ENCODE results near the gene FTH1. TPM values are rescaled to one million over a fixed set of nuclear protein-coding genes. Genes with fewer than 3 reads are reported as not detected.

The FTH1 gene
- total and polyA plus RNA-seq, 2 of the 8 experiments (the other 6 are each of a cell fraction or from before 2014, with no cell fraction given), result 1,153 to 1,461 TPM

- H3K9ac ChIP-seq (replicated peaks in 1 of 4; ENCODE audit: extremely low read depth in 1 of 4, low read depth in 3 of 4, low read length in 3 of 4), result no peak overlapping the region
- H3K14ac ChIP-seq (ENCODE audit: insufficient read length), result no peak overlapping the region
- H3K56ac ChIP-seq (replicated peaks; ENCODE audit: insufficient read length, low read depth, low read length), result no peak overlapping the region
- no peak overlapping the region for H4K5ac ChIP-seq (ENCODE audit: insufficient read length, low read depth, low read length)
- H2BK15ac ChIP-seq (ENCODE audit: low read length), result no peak overlapping the region
- ChIA-PET CTCF (ENCODE audit: partially characterized antibody) (interaction anchor here (1.0 to 6.0 kb wide), 9 partner anchors 11 to 150 kb away, joined by 3 to 38 read pairs (median 9); no protein-coding TSS in a partner anchor), POLR2A (ENCODE audit: partially characterized antibody) (interaction anchor here (1.2 to 22.2 kb wide), 2 partner anchors 13 to 41 kb away, joined by 3 to 458 read pairs; partner anchors contain the start of gene FTH1)
- no peak overlapping the region for H3K23ac ChIP-seq (ENCODE audit: insufficient read length)
- WGBS, 2 experiments (ENCODE audit: extremely low coverage in 1 of 2, insufficient coverage in 1 of 2, insufficient read length in 1 of 2, insufficient replicate concordance in 2 of 2, low coverage in 1 of 2, low lambda C conversion rate in 2 of 2, missing lambda C conversion rate in 1 of 2), result 70% methylated on average over 3 of the region's 3 CpGs; no CpG with 5 or more reads in 1 of the 2 experiments
- no peak overlapping the region for H2BK120ac ChIP-seq (replicated peaks; ENCODE audit: low read depth, low read length)
- H3K4me2 ChIP-seq (ENCODE audit: insufficient read depth in 1 of 2, low read depth in 2 of 2, low read length in 2 of 2), result no peak overlapping the region
- no peak overlapping the region for H2AFZ ChIP-seq (ENCODE audit: low read length)
- DNase-seq (ENCODE audit: low read depth in 1 of 2, low spot score in 2 of 2) (no peak), FAIRE-seq (no peak)
- no peak overlapping the region for H2BK5ac ChIP-seq (ENCODE audit: low read depth, low read length)
- H4K91ac ChIP-seq (replicated peaks; ENCODE audit: insufficient read length, low read length), result no peak overlapping the region
- H3K27me3 ChIP-seq (replicated peaks in 1 of 4; ENCODE audit: control insufficient read depth in 3 of 4, extremely low read depth in 1 of 4, insufficient read depth in 3 of 4, low read length in 3 of 4), result peaks cover 0 to 8% (median 2%) of the 10 kb centered on the region in 4 experiments; a peak in 4 of 7 replicates
- peaks cover 4 to 8% (median 7%) of the 10 kb centered on the region in 4 experiments; a peak in 6 of 8 replicates for H3K36me3 ChIP-seq (ENCODE audit: control insufficient read depth in 2 of 4, insufficient read depth in 4 of 4, low read length in 3 of 4)
- no peak overlapping the region for H3K27ac ChIP-seq (ENCODE audit: low read depth, low read length)
- H4K8ac ChIP-seq (ENCODE audit: extremely low read depth, insufficient read depth, low read length), result no peak overlapping the region
- H2AK5ac ChIP-seq (ENCODE audit: low read depth, low read length), result no peak overlapping the region
- H3K18ac ChIP-seq (ENCODE audit: extremely low read depth, low read length), result no peak overlapping the region
- no peak overlapping the region for H3K4ac ChIP-seq (replicated peaks; ENCODE audit: insufficient read length, low read depth, low read length)
- no peaks in the 10 kb centered on the region for H3K9me3 ChIP-seq (ENCODE audit: insufficient read depth in 2 of 2, low read depth in 1 of 2, low read length in 1 of 2)
- peaks cover 2% of the 10 kb centered on the region; the same call in 1 of the 2 replicates for H3K23me2 ChIP-seq (ENCODE audit: low read depth, low read length)
- H4K20me1 ChIP-seq (replicated peaks in 1 of 2; ENCODE audit: control insufficient read depth in 1 of 2, insufficient read depth in 2 of 2, low read length in 2 of 2), result peaks cover 0 to 2% of the 10 kb centered on the region in 2 experiments
- H2BK20ac ChIP-seq (ENCODE audit: low read length), result no peak overlapping the region
- H3K4me3 ChIP-seq (ENCODE audit: extremely low read depth in 1 of 4, insufficient read depth in 2 of 4, low read depth in 3 of 4, low read length in 4 of 4), result no peak overlapping the region
- peaks cover 2% of the 10 kb centered on the region for H3K79me1 ChIP-seq (ENCODE audit: low read depth, low read length)
- no peak overlapping the region for H2BK12ac ChIP-seq (ENCODE audit: low read depth, low read length)
- H3K79me2 ChIP-seq (ENCODE audit: control insufficient read depth in 1 of 2, insufficient read depth in 2 of 2, low read length in 2 of 2), result no peaks in the 10 kb centered on the region
- TF ChIP-seq EGR1 (IDR thresholded peaks at IDR 0.05; ENCODE audit: borderline replicate concordance, low read depth, low read length) (no peak), SIX5 (IDR thresholded peaks at IDR 0.05; ENCODE audit: low read depth, low read length) (no peak), CHD2 (IDR thresholded peaks at IDR 0.05; ENCODE audit: low read length) (no peak), POLR2AphosphoS5 (IDR thresholded peaks at IDR 0.05; ENCODE audit: low read depth, low read length) (no peak), GTF2F1 (IDR thresholded peaks at IDR 0.05; ENCODE audit: borderline replicate concordance, low read depth, low read length) (no peak), POU5F1 (IDR thresholded peaks at IDR 0.05; ENCODE audit: low read depth, low read length) (no peak), CBX8 (IDR thresholded peaks at IDR 0.05; ENCODE audit: borderline replicate concordance, low read depth, low read length) (no peak), SP4 (IDR thresholded peaks at IDR 0.05; ENCODE audit: low read length) (no peak), RAD21 (IDR thresholded peaks at IDR 0.05 in 1 of 2, conservative IDR thresholded peaks at IDR 0.05 in 1 of 2; ENCODE audit: low read depth in 2 of 2, low read length in 2 of 2) (no peak)
- peaks cover 0 to 4% (median 3%) of the 10 kb centered on the region in 4 experiments; a peak in 5 of 7 replicates for H3K4me1 ChIP-seq (replicated peaks in 1 of 4; ENCODE audit: control insufficient read depth in 3 of 4, insufficient read depth in 4 of 4, low read length in 3 of 4)
Measured at GRCh38 chr11:61958590-61958989, 8.8 kb downstream of the FTH1 start.

Data from H1 (cell line).